ENCODE results near the gene ANKRD39.

GRCh38 chr2:96878796-96879544 lies 21.2 kb upstream of the ANKRD39 start:
- TF ChIP-seq, protein P1, sequence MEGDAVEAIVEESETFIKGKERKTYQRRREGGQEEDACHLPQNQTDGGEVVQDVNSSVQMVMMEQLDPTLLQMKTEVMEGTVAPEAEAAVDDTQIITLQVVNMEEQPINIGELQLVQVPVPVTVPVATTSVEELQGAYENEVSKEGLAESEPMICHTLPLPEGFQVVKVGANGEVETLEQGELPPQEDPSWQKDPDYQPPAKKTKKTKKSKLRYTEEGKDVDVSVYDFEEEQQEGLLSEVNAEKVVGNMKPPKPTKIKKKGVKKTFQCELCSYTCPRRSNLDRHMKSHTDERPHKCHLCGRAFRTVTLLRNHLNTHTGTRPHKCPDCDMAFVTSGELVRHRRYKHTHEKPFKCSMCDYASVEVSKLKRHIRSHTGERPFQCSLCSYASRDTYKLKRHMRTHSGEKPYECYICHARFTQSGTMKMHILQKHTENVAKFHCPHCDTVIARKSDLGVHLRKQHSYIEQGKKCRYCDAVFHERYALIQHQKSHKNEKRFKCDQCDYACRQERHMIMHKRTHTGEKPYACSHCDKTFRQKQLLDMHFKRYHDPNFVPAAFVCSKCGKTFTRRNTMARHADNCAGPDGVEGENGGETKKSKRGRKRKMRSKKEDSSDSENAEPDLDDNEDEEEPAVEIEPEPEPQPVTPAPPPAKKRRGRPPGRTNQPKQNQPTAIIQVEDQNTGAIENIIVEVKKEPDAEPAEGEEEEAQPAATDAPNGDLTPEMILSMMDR (conservative IDR thresholded peaks at IDR 0.05 in 1 of 2, IDR thresholded peaks at IDR 0.05 in 1 of 2; ENCODE audit: low read depth in 1 of 2, low read length in 2 of 2), result no peak
- TF ChIP-seq EZH2 (IDR thresholded peaks at IDR 0.05; ENCODE audit: low read length, missing control alignments), result no peak

All from fibroblast of lung (primary cell).